Stimulated activated CD4-positive, alpha-beta T cell treated with anti-CD3 and anti-CD28 coated beads, Interleukin-15, amount 100 ng/mL, for 48 hours (primary cell): ENCODE data around the gene GTF2H4.
"Not testable (repeated sequence)": the region's sequence is repeated elsewhere in the genome, so short reads cannot be mapped to it uniquely, and the experiment has no call there.

Experiments
- DNase-seq, 2 donors: peaks; one replicate each; pipeline ENCODE4 v3.0.0-alpha.2; 2020; ENCODE audit warnings: low read depth in 2 of 2

The GTF2H4 gene

GRCh38 chr6:30907758-30908591 is at the start of gene GTF2H4:
Gene GTF2H4 (plus strand): TSS chr6:30908207.
- peak; percentile 94 to 95 for DNase-seq

GRCh38 chr6:30859726-30860125 is 48.3 kb upstream of the GTF2H4 start:
- not testable (repeated sequence) for DNase-seq

- DNase-seq: no peak
Measured at GRCh38 chr6:30861257-30862048, 46.6 kb upstream of the GTF2H4 start.

- DNase-seq: no peak
Measured at GRCh38 chr6:30862156-30862875, 45.7 kb upstream of the GTF2H4 start.

- no peak for DNase-seq
Measured at GRCh38 chr6:30864325-30864724, 43.7 kb upstream of the GTF2H4 start.

GRCh38 chr6:30869241-30869749 is 38.7 kb upstream of the GTF2H4 start:
- DNase-seq: not testable (repeated sequence)

GRCh38 chr6:30870546-30870945 is 37.5 kb upstream of the GTF2H4 start:
- no peak for DNase-seq

- DNase-seq: no peak
Measured at GRCh38 chr6:30871592-30872183, 36.3 kb upstream of the GTF2H4 start.

GRCh38 chr6:30873137-30873640 is 34.8 kb upstream of the GTF2H4 start:
- no peak for DNase-seq

- DNase-seq: not testable (repeated sequence)
Measured at GRCh38 chr6:30873795-30874194, 34.2 kb upstream of the GTF2H4 start.

- DNase-seq: no peak
Measured at GRCh38 chr6:30875244-30876038, 32.6 kb upstream of the GTF2H4 start.

GRCh38 chr6:30876039-30876730 is 31.8 kb upstream of the GTF2H4 start:
- DNase-seq: no peak

- peak; percentile 55 to 61 for DNase-seq
Measured at GRCh38 chr6:30877419-30878262, 30.4 kb upstream of the GTF2H4 start.

- no peak for DNase-seq
Measured at GRCh38 chr6:30879684-30880427, 28.2 kb upstream of the GTF2H4 start.

- DNase-seq: no peak
Measured at GRCh38 chr6:30880698-30881252, 27.2 kb upstream of the GTF2H4 start.

GRCh38 chr6:30881392-30882203 is 26.4 kb upstream of the GTF2H4 start:
- DNase-seq: no peak

GRCh38 chr6:30882204-30882758 is 25.7 kb upstream of the GTF2H4 start:
- DNase-seq: no peak
